GM12878 (cell line): Measurements from ENCODE around the gene BFSP2. TPM values are rescaled to one million over a fixed set of nuclear protein-coding genes. Genes with fewer than 3 reads are reported as not detected.

Experiments used
- ATAC-seq: fragments of 200-7000 bp; cut with Tn5 transposase; 3 replicates; pipeline ENCODE4 v1.9.1; 2020; ENCODE audit warnings: mild to moderate bottlenecking, moderate library complexity
- BruUV-seq: library from RNA; stranded (reverse); fragments of 400-500 nt; replicated peaks from 2 replicates; lab custom pipeline; 2021; lab: Mats Ljungman, UMichigan
- CTCF ChIA-PET: fragments of 300-600 bp; sonication (Branson Sonifier 250); formaldehyde crosslinking; extraction: SDS; loops from one replicate; lab custom pipeline; 2021; ENCODE audit warnings: inconsistent platforms; lab: Yijun Ruan, JAX
- POLR2A ChIA-PET: fragments of 350-600 bp; formaldehyde crosslinking; extraction: SDS; loops from one replicate; lab custom pipeline; 2021; ENCODE audit warnings: inconsistent platforms; lab: Charles Lee
- RAD21 ChIA-PET: fragments of 300-600 bp; sonication (Branson Sonifier 250); formaldehyde crosslinking; loops from one replicate; lab custom pipeline; 2023; ENCODE audit warnings: antibody characterized with exemption; ENCODE audit not compliant: unreplicated experiment; lab: Charles Lee
- SMC1A ChIA-PET: fragments of 300-600 bp; sonication (Branson Sonifier 250); formaldehyde crosslinking; loops from one replicate; lab custom pipeline; 2023; ENCODE audit not compliant: unreplicated experiment, uncharacterized antibody; lab: Charles Lee
- DNase-seq: peaks from one replicate; pipeline ENCODE4 v3.0.0-alpha.2; 2011; ENCODE audit warnings: low read depth, low spot score
- FAIRE-seq: peaks from 3 replicates; lab custom pipeline; 2011; peaks lifted over from hg19 to GRCh38; lab: Jason Lieb, UNC
- H2AFZ ChIP-seq: 2 replicates; pipeline ENCODE4 v1.6.0; 2011; ENCODE audit warnings: low read depth, low read length, control low read depth; ENCODE audit not compliant: control insufficient read depth
- H3K27ac ChIP-seq: 2 replicates; pipeline ENCODE4 v1.5.1; 2011; ENCODE audit warnings: control low read depth; ENCODE audit not compliant: control insufficient read depth, insufficient read depth
- H3K27me3 ChIP-seq, 2 experiments: replicated peaks in 1 of 2; 2 replicates each; pipeline versions ENCODE4 v1.6.0 to v1.6.1; 2011; ENCODE audit warnings: low read length in 1 of 2; ENCODE audit not compliant: control insufficient read depth in 2 of 2, insufficient read depth in 2 of 2
- H3K36me3 ChIP-seq, 2 experiments: 2 replicates each; pipeline ENCODE4 v1.5.1; 2011; ENCODE audit warnings: low read length in 1 of 2; ENCODE audit not compliant: control insufficient read depth in 2 of 2, insufficient read depth in 2 of 2
- H3K4me1 ChIP-seq: 2 replicates; pipeline ENCODE4 v1.6.1; 2011; ENCODE audit warnings: mild to moderate bottlenecking, low read length, moderate library complexity, mixed read lengths; ENCODE audit not compliant: control insufficient read depth, insufficient read depth
- H3K4me2 ChIP-seq: 2 replicates; pipeline ENCODE4 v1.6.0; 2011; ENCODE audit warnings: control low read depth; ENCODE audit not compliant: control insufficient read depth, insufficient read depth
- H3K4me3 ChIP-seq: fragments of 200-600 bp; sonication (generic); 2 replicates; pipeline ENCODE4 v1.5.1; 2016
- H3K79me2 ChIP-seq: 2 replicates; pipeline ENCODE4 v1.6.0; 2011; ENCODE audit warnings: low read length; ENCODE audit not compliant: control insufficient read depth, insufficient read depth
- H3K9ac ChIP-seq: 2 replicates; pipeline ENCODE4 v1.8.0; 2011; ENCODE audit warnings: low read length, control low read depth, mixed read lengths; ENCODE audit not compliant: control insufficient read depth, insufficient read depth
- H3K9me3 ChIP-seq: replicated peaks from 3 replicates; pipeline ENCODE4 v1.5.1; 2011; ENCODE audit warnings: mild to moderate bottlenecking, low read length; ENCODE audit not compliant: control insufficient read depth, insufficient read depth
- H4K20me1 ChIP-seq: 2 replicates; pipeline ENCODE4 v1.6.0; 2011; ENCODE audit not compliant: control insufficient read depth, insufficient read depth
- BHLHE40 ChIP-seq, 2 experiments: fragments of 450-650 bp in 1 of 2; IDR thresholded peaks; 2 replicates each; pipeline ENCODE4 v1.6.1; 2011 to 2017; ENCODE audit warnings: low read depth in 2 of 2, borderline replicate concordance in 1 of 2, improper control_type of control experiment in 1 of 2, low read length in 1 of 2, mild to moderate bottlenecking in 1 of 2
- CEBPZ ChIP-seq: fragments of 150-350 bp; IDR thresholded peaks from 2 replicates; pipeline ENCODE4 v1.6.1; 2016; ENCODE audit warnings: low read depth, low read length
- CREM ChIP-seq: IDR thresholded peaks from 2 replicates; pipeline ENCODE4 v1.6.1; 2014; ENCODE audit warnings: antibody characterized with exemption, low read depth
- EED ChIP-seq: sonication (generic); IDR thresholded peaks from 2 replicates; pipeline ENCODE4 v1.6.1; 2016; ENCODE audit warnings: antibody characterized with exemption, low read depth
- NFIC ChIP-seq: IDR thresholded peaks from 2 replicates; pipeline ENCODE4 v1.6.1; 2012; ENCODE audit warnings: low read depth, mild to moderate bottlenecking, inconsistent platforms, low read length, moderate library complexity
- PKNOX1 ChIP-seq: fragments of 450-650 bp; IDR thresholded peaks from 2 replicates; pipeline ENCODE4 v1.6.1; 2016; ENCODE audit warnings: mild to moderate bottlenecking
- RELB ChIP-seq: fragments of 450-650 bp; IDR thresholded peaks from 2 replicates; pipeline ENCODE4 v1.6.1; 2017; ENCODE audit warnings: low read depth, mild to moderate bottlenecking, moderate library complexity
- SRF ChIP-seq, 2 experiments: IDR thresholded peaks; 2 replicates each; pipeline ENCODE4 v1.6.1; 2011; ENCODE audit warnings: low read depth in 2 of 2, low read length in 2 of 2, mild to moderate bottlenecking in 1 of 2, moderate library complexity in 1 of 2
- TBL1XR1 ChIP-seq: IDR thresholded peaks from 2 replicates; pipeline ENCODE4 v1.6.1; 2012; ENCODE audit warnings: low read depth, low read length, improper control_type of control experiment
- TCF12 ChIP-seq: IDR thresholded peaks from 2 replicates; pipeline ENCODE4 v1.6.1; 2011; ENCODE audit warnings: low read depth, mild to moderate bottlenecking, low read length
- TCF3 ChIP-seq: IDR thresholded peaks from 2 replicates; pipeline ENCODE4 v1.6.1; 2012; ENCODE audit warnings: low read depth, mild to moderate bottlenecking, low read length, borderline replicate concordance; ENCODE audit not compliant: insufficient read depth
- WGBS: methylation state at CpG from one replicate; pipeline ENCODE4 v1.1.6; 2016; ENCODE audit warnings: low lambda C conversion rate; ENCODE audit not compliant: insufficient replicate concordance, insufficient coverage; ENCODE audit errors: missing lambda C conversion rate; 5-methylcytosine and 5-hydroxymethylcytosine counted together
- in situ Hi-C: fragments of 300-500 bp; cut with MboI; formaldehyde crosslinking; loops from 9 replicates; pipeline ENCODE4 v1.14.3; 2018; ENCODE audit warnings: mixed read lengths
- intact Hi-C: fragments of 100-400 bp; cut with micrococcal nuclease; formaldehyde crosslinking; loops from one replicate; pipeline ENCODE4 v1.14.2; 2022; ENCODE audit not compliant: unreplicated experiment
- polyA plus RNA-seq, 11 experiments: library from polyadenylated mRNA; depleted of rRNA in 4 of 11; unstranded in 6 of 11; stranded (reverse) in 5 of 11; fragments of >200 nt; fragmentation: Nextera tagmentation in 4 of 11; fragmentation: Illumina TruSeq in 1 of 11; extraction: Ambion mirVana in 4 of 11; extraction: Trizol in 1 of 11; gene quantifications; 1 replicate in 1 of 11; 2 replicates in 10 of 11; pipeline versions ENCODE4 v1.2.1 to v1.2.3, GENCODE V29; 2011 to 2016; ENCODE audit warnings: inconsistent platforms in 2 of 11, missing spikeins in 2 of 11, low read depth in 1 of 11
- total RNA-seq, 4 experiments: library from RNA; depleted of rRNA in 3 of 4; stranded (reverse); fragments of >200 nt in 3 of 4; fragmentation: Illumina TruSeq in 1 of 4; extraction: Trizol in 1 of 4; gene quantifications; 2 replicates each; pipeline versions ENCODE4 v1.2.1 to v1.2.3, GENCODE V29; 2013 to 2021

Gene BFSP2
- total and polyA plus RNA-seq, 10 of the 15 experiments (the other 5 are each of a cell fraction or from before 2014, with no cell fraction given): 1.5 to 20.4 (median 7.3) TPM

GRCh38 chr3:133445108-133445507 is 45.3 kb downstream of the BFSP2 start:
- FAIRE-seq: no peak
- ChIA-PET CTCF (interaction anchor here (0.5 to 4.8 kb wide), 9 partner anchors 12 to 133 kb away, joined by 3 to 30 read pairs (median 5); no protein-coding TSS in a partner anchor), POLR2A (interaction anchor here (0.8 to 1.4 kb wide), 3 partner anchors 129 to 132 kb away, joined by 3 to 4 read pairs (median 3); no protein-coding TSS in a partner anchor), SMC1A (interaction anchor here (0.6 to 20.4 kb wide), 6 partner anchors 21 to 133 kb away, joined by 3 to 380 read pairs (median 16); partner anchors contain the start of gene CDV3), RAD21 (interaction anchor here (0.7 to 5.9 kb wide), 5 partner anchors 12 to 132 kb away, joined by 3 to 79 read pairs (median 7); partner anchors contain the start of gene CDV3)
- no peak for ATAC-seq
- Histone ChIP-seq H3K4me2 (0 out of 2 replicates have a peak overlapping the region, but pooled peaks have one; percentile 9), H3K27me3 (no peaks in the 10 kb centered on the region), H3K9me3 (no peaks in the 10 kb centered on the region; the same call in 2 of the 3 replicates), H2AFZ (no peak overlapping the region), H3K9ac (no peak overlapping the region), H3K27ac (peak overlapping the region; percentile 40; the same call in 1 of the 2 replicates), H4K20me1 (no peaks in the 10 kb centered on the region), H3K79me2 (no peaks in the 10 kb centered on the region), H3K4me1 (peaks cover 72% of the 10 kb centered on the region), H3K36me3 (no peaks in the 10 kb centered on the region), H3K4me3 (no peak overlapping the region)
- TF ChIP-seq CREM: no peak
- peak; percentile 78; the same call in 1 of the 2 replicates for TF ChIP-seq TCF3
- no peak for TF ChIP-seq PKNOX1
- peak; percentile 73 for TF ChIP-seq TCF12
- TF ChIP-seq EED: no peak
- no peak for TF ChIP-seq CEBPZ
- no peak for TF ChIP-seq SRF (IDR thresholded peaks at IDR 0.05; ENCODE audit: low read depth in 2 of 2, low read length in 2 of 2)
- no peak for TF ChIP-seq RELB
- TF ChIP-seq NFIC: no peak
- no peak for TF ChIP-seq TBL1XR1
- TF ChIP-seq BHLHE40 (IDR thresholded peaks at IDR 0.05; ENCODE audit: borderline replicate concordance in 1 of 2, low read depth in 2 of 2, low read length in 1 of 2): no peak
- intact Hi-C loops: loop anchor here (5.0 kb wide), 3 partner anchors 47 to 362 kb away; partner anchors contain the start of genes SRPRB and TOPBP1
- WGBS: 18% methylated on average over 2 of the region's 2 CpGs
- no peak for DNase-seq
- BruUV-seq: no TSS peak
- in situ Hi-C loops: loop anchor here (5.0 kb wide), 1 partner anchor 127 kb away; the partner anchor contains the start of gene CDV3
